ENCODE results near the gene CPNE4. TPM values are rescaled to one million over a fixed set of nuclear protein-coding genes. Genes with fewer than 3 reads are reported as not detected.

The CPNE4 gene
- total RNA-seq, 1 donor from 2014 or later = 0.24 TPM

GRCh38 chr3:131705099-131705498, 329.7 kb downstream of the CPNE4 start:
- DNase-seq (ENCODE audit: low read depth) = no peak

GRCh38 chr3:131704098-131704497, 330.7 kb downstream of the CPNE4 start:
- no peak for DNase-seq (ENCODE audit: low read depth)

GRCh38 chr3:131702146-131702545, 332.7 kb downstream of the CPNE4 start:
- no peak for DNase-seq (ENCODE audit: low read depth)

GRCh38 chr3:131701153-131701770, 333.6 kb downstream of the CPNE4 start:
- DNase-seq (ENCODE audit: low read depth) = no peak

GRCh38 chr3:131699001-131699400, 335.8 kb downstream of the CPNE4 start:
- no peak for DNase-seq (ENCODE audit: low read depth)

- DNase-seq (ENCODE audit: low read depth) = no peak
These were observed 340.4 kb downstream of the CPNE4 start for GRCh38 chr3:131694376-131694775.

GRCh38 chr3:131692356-131692755, 342.5 kb downstream of the CPNE4 start:
- DNase-seq (ENCODE audit: low read depth) = no peak

- no peak for DNase-seq (ENCODE audit: low read depth)
These were observed 344.0 kb downstream of the CPNE4 start for GRCh38 chr3:131690800-131691199.

GRCh38 chr3:131688370-131688769, 346.4 kb downstream of the CPNE4 start:
- peak; percentile 30 for DNase-seq (ENCODE audit: low read depth)

- DNase-seq (ENCODE audit: low read depth) = no peak
These were observed 365.2 kb downstream of the CPNE4 start for GRCh38 chr3:131669600-131669999.

- DNase-seq (ENCODE audit: low read depth) = no peak
These were observed 376.0 kb downstream of the CPNE4 start for GRCh38 chr3:131658771-131659170.

- DNase-seq (ENCODE audit: low read depth) = no peak
These were observed 376.7 kb downstream of the CPNE4 start for GRCh38 chr3:131658115-131658514.

GRCh38 chr3:131655070-131655690, 379.6 kb downstream of the CPNE4 start:
- DNase-seq (ENCODE audit: low read depth) = no peak

GRCh38 chr3:131645638-131646037, 389.2 kb downstream of the CPNE4 start:
- DNase-seq (ENCODE audit: low read depth) = no peak

GRCh38 chr3:131636266-131636775, 398.5 kb downstream of the CPNE4 start:
- peak; percentile 56 for DNase-seq (ENCODE audit: low read depth)

- DNase-seq (ENCODE audit: low read depth) = peak; percentile 10
These were observed 404.0 kb downstream of the CPNE4 start for GRCh38 chr3:131630807-131631206.

- peak; percentile 18 for DNase-seq (ENCODE audit: low read depth)
These were observed 404.7 kb downstream of the CPNE4 start for GRCh38 chr3:131630097-131630496.

- no peak for DNase-seq (ENCODE audit: low read depth)
These were observed 411.4 kb downstream of the CPNE4 start for GRCh38 chr3:131623431-131623830.

GRCh38 chr3:131622726-131623125, 412.1 kb downstream of the CPNE4 start:
- no peak for DNase-seq (ENCODE audit: low read depth)

- DNase-seq (ENCODE audit: low read depth) = no peak
These were observed 413.8 kb downstream of the CPNE4 start for GRCh38 chr3:131620977-131621376.

GRCh38 chr3:131619821-131620220, 415.0 kb downstream of the CPNE4 start:
- no peak for DNase-seq (ENCODE audit: low read depth)

GRCh38 chr3:131616719-131617118, 418.1 kb downstream of the CPNE4 start:
- peak; percentile 27 for DNase-seq (ENCODE audit: low read depth)

GRCh38 chr3:131612745-131613144, 422.1 kb downstream of the CPNE4 start:
- DNase-seq (ENCODE audit: low read depth) = no peak

Data from myocyte (in vitro differentiated cells).